Type B pancreatic cell (in vitro differentiated cells): Measurements from ENCODE around the gene SNTB2. TPM values are rescaled to one million over a fixed set of nuclear protein-coding genes. Genes with fewer than 3 reads are reported as not detected.

Experiments used
- DNase-seq: peaks from one replicate; pipeline ENCODE4 v3.0.0; 2021; ENCODE audit warnings: mixed read lengths; ENCODE audit not compliant: unreplicated experiment; ENCODE audit errors: extremely low spot score
- H3K27ac Mint-ChIP-seq: 2 replicates; pipeline ENCODE4 v1.8.0; 2021; ENCODE audit warnings: mild to moderate bottlenecking, mixed read lengths
- H3K27me3 Mint-ChIP-seq: 2 replicates; pipeline ENCODE4 v1.8.0; 2021; ENCODE audit warnings: mixed read lengths
- H3K36me3 Mint-ChIP-seq: 2 replicates; pipeline ENCODE4 v1.8.0; 2021; ENCODE audit warnings: mixed read lengths
- H3K4me1 Mint-ChIP-seq: one replicate; pipeline ENCODE4 v1.8.0; 2021; ENCODE audit warnings: mixed read lengths; ENCODE audit not compliant: unreplicated experiment
- H3K4me3 Mint-ChIP-seq: 2 replicates; pipeline ENCODE4 v1.8.0; 2021; ENCODE audit warnings: mild to moderate bottlenecking, mixed read lengths
- H3K9me3 Mint-ChIP-seq: 2 replicates; pipeline ENCODE4 v1.8.0; 2021; ENCODE audit warnings: mixed read lengths
- CTCF ChIP-seq: fragments of 200-600 bp; sonication (generic); conservative IDR thresholded peaks from 2 replicates; pipeline ENCODE4 v1.5.0; 2021; ENCODE audit warnings: antibody characterized with exemption, mild to moderate bottlenecking
- total RNA-seq: library from RNA; stranded (reverse); gene quantifications from 2 replicates; pipeline ENCODE4 v1.2.1, GENCODE V29; 2021; ENCODE audit warnings: low replicate concordance

SNTB2 gene
- total RNA-seq, 1 donor from 2014 or later, result 22.2 TPM

- Mint-ChIP-seq H3K36me3 (peaks cover 12% of the 10 kb centered on the region), H3K27me3 (no peaks in the 10 kb centered on the region), H3K4me1 (peaks cover 5% of the 10 kb centered on the region), H3K27ac (no peak overlapping the region), H3K9me3 (no peaks in the 10 kb centered on the region), H3K4me3 (no peak overlapping the region)
- TF ChIP-seq CTCF, result no peak
- no peak for DNase-seq
Observed at GRCh38 chr16:69301187-69301586, 114.2 kb downstream of the SNTB2 start.

- Mint-ChIP-seq H3K27ac (no peak overlapping the region), H3K4me1 (peaks cover 5% of the 10 kb centered on the region), H3K36me3 (peaks cover 12% of the 10 kb centered on the region), H3K27me3 (no peaks in the 10 kb centered on the region), H3K4me3 (no peak overlapping the region), H3K9me3 (no peaks in the 10 kb centered on the region)
- no peak for DNase-seq
- TF ChIP-seq CTCF, result no peak
Observed at GRCh38 chr16:69301861-69302260, 114.9 kb downstream of the SNTB2 start.

GRCh38 chr16:69302301-69302700 is 115.3 kb downstream of the SNTB2 start:
- Mint-ChIP-seq H3K4me3 (no peak overlapping the region), H3K36me3 (peaks cover 13% of the 10 kb centered on the region), H3K4me1 (peaks cover 5% of the 10 kb centered on the region), H3K9me3 (no peaks in the 10 kb centered on the region), H3K27ac (no peak overlapping the region), H3K27me3 (no peaks in the 10 kb centered on the region)
- no peak for TF ChIP-seq CTCF
- peak; percentile 13 for DNase-seq

GRCh38 chr16:69306031-69306430 is 119.1 kb downstream of the SNTB2 start:
- H3K36me3 Mint-ChIP-seq, result peaks cover 7% of the 10 kb centered on the region
- no peak for DNase-seq
- peaks cover 11% of the 10 kb centered on the region for H3K4me1 Mint-ChIP-seq
- H3K27me3 Mint-ChIP-seq, result no peaks in the 10 kb centered on the region
- no peak overlapping the region for H3K27ac Mint-ChIP-seq
- H3K4me3 Mint-ChIP-seq, result no peak overlapping the region
- no peaks in the 10 kb centered on the region for H3K9me3 Mint-ChIP-seq
- TF ChIP-seq CTCF, result no peak

GRCh38 chr16:69307091-69307490 is 120.1 kb downstream of the SNTB2 start:
- no peak for TF ChIP-seq CTCF
- Mint-ChIP-seq H3K36me3 (peaks cover 6% of the 10 kb centered on the region), H3K27me3 (no peaks in the 10 kb centered on the region), H3K27ac (peak overlapping the region; percentile 21), H3K9me3 (no peaks in the 10 kb centered on the region), H3K4me1 (peaks cover 13% of the 10 kb centered on the region), H3K4me3 (no peak overlapping the region)
- no peak for DNase-seq

DNA sequence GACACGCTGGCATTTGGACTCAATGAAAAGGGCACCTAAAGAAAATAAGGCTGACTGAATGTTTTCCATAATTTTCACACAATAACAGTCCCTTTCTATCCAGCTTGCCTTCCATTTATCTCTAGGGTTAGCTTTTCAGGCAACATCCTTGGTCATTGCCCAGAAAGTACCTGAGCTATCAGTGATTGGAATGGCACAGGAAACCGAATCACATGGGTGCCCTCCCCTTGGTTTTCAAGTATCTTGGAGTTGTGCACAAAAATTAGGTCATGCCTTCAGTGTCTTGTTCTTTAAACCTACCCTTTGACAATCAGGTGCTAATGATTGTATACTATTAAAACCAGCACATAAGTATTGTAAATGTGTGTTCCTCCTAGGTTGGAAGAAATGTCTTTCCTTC is 120.9 kb downstream of the SNTB2 start:
- no peak for DNase-seq
- Mint-ChIP-seq H3K9me3 (no peaks in the 10 kb centered on the region), H3K4me1 (peaks cover 16% of the 10 kb centered on the region), H3K27ac (no peak overlapping the region), H3K36me3 (peaks cover 3% of the 10 kb centered on the region), H3K27me3 (no peaks in the 10 kb centered on the region), H3K4me3 (no peak overlapping the region)
- TF ChIP-seq CTCF, result no peak
